Cardiac muscle cell (in vitro differentiated cells and primary cell): Measurements from ENCODE around the gene REPS2. TPM values are rescaled to one million over a fixed set of nuclear protein-coding genes. Genes with fewer than 3 reads are reported as not detected.

Experiments used
- DNase-seq, 2 donors: peaks; one replicate each; pipeline versions ENCODE4 v3.0.0 to v3.0.0-alpha.2; 2010 to 2017; ENCODE audit warnings: low read depth in 1 of 2, low spot score in 1 of 2
- H3K27ac ChIP-seq: fragments of 200-600 bp; sonication (generic); 2 replicates; pipeline ENCODE4 v1.5.1; 2016
- H3K27me3 ChIP-seq: fragments of 200-600 bp; sonication (generic); 2 replicates; pipeline ENCODE4 v1.6.0; 2016; ENCODE audit warnings: control low read depth
- H3K36me3 ChIP-seq: fragments of 200-600 bp; sonication (generic); 2 replicates; pipeline ENCODE4 v1.5.1; 2016; ENCODE audit warnings: control low read depth
- H3K4me1 ChIP-seq: fragments of 200-600 bp; sonication (generic); 2 replicates; pipeline ENCODE4 v1.8.1; 2017; ENCODE audit warnings: low read depth, mild to moderate bottlenecking, mixed run types
- H3K4me3 ChIP-seq: fragments of 200-600 bp; sonication (generic); 2 replicates; pipeline ENCODE4 v1.5.1; 2016; ENCODE audit warnings: mild to moderate bottlenecking
- H3K9me3 ChIP-seq: fragments of 200-600 bp; sonication (generic); 2 replicates; pipeline ENCODE4 v1.5.1; 2017; ENCODE audit warnings: low read depth, mild to moderate bottlenecking, control low read depth
- polyA plus RNA-seq: library from polyadenylated mRNA; unstranded; fragments of >200 nt; fragmentation: Nextera tagmentation; extraction: Ambion mirVana; gene quantifications from 2 replicates; pipeline ENCODE4 v1.2.1, GENCODE V29; 2016
- total RNA-seq: library from RNA; depleted of rRNA; stranded (reverse); fragments of >200 nt; gene quantifications from 2 replicates; pipeline ENCODE4 v1.2.3, GENCODE V29; 2016
- TF ChIP-seq, protein P1 (sequence below): IDR thresholded peaks from 2 replicates; pipeline ENCODE4 v1.5.1; 2012; ENCODE audit warnings: low read depth, mild to moderate bottlenecking, low read length

The REPS2 gene
- total and polyA plus RNA-seq, 2 experiments from 2014 or later, result 6.0 to 9.1 TPM

DNA sequence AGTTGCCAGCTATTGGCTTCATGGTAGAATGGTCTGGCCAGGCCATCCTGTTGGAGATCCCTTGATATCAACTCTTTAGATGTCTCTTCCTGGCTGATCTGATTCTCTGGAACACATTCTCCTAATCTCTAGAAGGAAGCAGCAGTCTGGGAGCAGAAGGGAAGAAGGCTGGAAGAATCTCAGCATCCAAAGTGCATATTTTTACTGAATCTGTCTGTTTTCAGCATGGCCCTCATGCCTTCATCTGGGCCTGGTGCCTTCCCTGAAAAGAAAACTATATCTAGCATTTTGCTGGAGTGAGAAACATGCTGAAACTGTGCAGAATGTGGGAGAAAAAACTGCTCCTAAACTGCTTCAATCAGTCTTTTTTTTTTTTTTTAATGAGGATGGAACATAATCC lies 148.7 kb downstream of the REPS2 start:
- Histone ChIP-seq H3K36me3 (no peaks in the 10 kb centered on the region), H3K4me1 (no peaks in the 10 kb centered on the region), H3K9me3 (no peaks in the 10 kb centered on the region), H3K4me3 (no peak overlapping the region), H3K27ac (no peak overlapping the region), H3K27me3 (no peaks in the 10 kb centered on the region)
- no peak for DNase-seq
- TF ChIP-seq, protein P1, sequence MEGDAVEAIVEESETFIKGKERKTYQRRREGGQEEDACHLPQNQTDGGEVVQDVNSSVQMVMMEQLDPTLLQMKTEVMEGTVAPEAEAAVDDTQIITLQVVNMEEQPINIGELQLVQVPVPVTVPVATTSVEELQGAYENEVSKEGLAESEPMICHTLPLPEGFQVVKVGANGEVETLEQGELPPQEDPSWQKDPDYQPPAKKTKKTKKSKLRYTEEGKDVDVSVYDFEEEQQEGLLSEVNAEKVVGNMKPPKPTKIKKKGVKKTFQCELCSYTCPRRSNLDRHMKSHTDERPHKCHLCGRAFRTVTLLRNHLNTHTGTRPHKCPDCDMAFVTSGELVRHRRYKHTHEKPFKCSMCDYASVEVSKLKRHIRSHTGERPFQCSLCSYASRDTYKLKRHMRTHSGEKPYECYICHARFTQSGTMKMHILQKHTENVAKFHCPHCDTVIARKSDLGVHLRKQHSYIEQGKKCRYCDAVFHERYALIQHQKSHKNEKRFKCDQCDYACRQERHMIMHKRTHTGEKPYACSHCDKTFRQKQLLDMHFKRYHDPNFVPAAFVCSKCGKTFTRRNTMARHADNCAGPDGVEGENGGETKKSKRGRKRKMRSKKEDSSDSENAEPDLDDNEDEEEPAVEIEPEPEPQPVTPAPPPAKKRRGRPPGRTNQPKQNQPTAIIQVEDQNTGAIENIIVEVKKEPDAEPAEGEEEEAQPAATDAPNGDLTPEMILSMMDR, result no peak

DNA sequence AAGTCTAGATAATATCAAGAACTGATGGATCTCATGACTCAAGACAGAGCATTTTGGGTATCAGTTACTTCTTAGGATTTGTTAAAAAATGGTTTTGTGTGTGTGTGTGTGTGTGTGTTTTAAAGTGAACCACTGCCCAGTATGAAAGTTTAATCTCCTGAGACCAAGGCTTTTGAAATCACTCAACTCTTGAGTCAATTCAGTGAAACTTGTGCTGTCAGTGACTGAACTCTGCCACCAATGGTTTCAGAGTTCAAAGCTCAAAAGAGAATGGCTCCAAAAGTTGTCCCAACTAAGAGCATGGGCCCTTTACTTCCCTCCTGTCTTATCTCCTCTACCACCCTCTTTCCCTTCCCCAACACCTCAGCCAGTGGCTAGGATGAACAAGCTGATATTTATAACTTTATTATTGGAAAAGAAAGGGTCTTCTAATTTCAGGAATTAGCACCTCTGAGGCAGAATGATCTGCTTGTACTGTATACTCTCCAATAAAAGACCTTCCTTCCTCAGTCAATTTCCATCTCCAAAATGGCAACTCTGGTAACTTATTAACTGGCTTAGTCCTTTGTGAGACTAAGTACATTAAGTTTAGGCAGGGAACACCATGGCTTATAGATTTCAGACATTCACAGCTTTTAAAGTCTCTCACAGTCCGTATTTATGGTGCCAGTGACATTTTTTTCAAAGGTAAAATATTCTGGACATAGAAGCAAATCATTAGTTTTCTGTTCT lies 152.2 kb downstream of the REPS2 start:
- Histone ChIP-seq H3K9me3 (no peaks in the 10 kb centered on the region), H3K27me3 (no peaks in the 10 kb centered on the region), H3K27ac (no peak overlapping the region), H3K4me1 (no peaks in the 10 kb centered on the region), H3K4me3 (no peak overlapping the region), H3K36me3 (no peaks in the 10 kb centered on the region)
- no peak for DNase-seq
- TF ChIP-seq, protein P1, result no peak

DNA sequence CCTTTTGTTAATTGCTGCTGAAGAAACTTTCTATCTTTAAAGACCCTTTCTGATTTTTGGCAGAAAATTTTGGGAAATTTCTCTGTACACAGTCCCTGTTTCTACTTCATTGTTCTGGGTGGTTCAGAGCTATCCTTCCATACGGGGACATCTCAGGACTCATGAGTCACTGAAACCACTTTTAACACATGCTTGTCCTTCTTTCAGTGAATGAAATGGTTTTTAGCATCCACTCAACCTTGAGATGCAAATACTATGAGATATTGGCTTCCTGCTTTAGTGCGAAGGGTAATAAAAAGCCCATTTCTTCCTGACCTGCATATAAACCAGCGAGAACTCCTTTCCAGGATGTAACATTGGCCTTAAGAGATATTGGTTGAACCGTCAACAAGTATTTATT lies 158.0 kb downstream of the REPS2 start:
- no peak overlapping the region for H3K4me3 ChIP-seq
- H3K27me3 ChIP-seq, result no peaks in the 10 kb centered on the region
- no peaks in the 10 kb centered on the region for H3K36me3 ChIP-seq
- DNase-seq, result no peak
- H3K27ac ChIP-seq, result no peak overlapping the region
- no peaks in the 10 kb centered on the region for H3K9me3 ChIP-seq
- peaks cover 4% of the 10 kb centered on the region for H3K4me1 ChIP-seq
- TF ChIP-seq, protein P1, result no peak

DNA sequence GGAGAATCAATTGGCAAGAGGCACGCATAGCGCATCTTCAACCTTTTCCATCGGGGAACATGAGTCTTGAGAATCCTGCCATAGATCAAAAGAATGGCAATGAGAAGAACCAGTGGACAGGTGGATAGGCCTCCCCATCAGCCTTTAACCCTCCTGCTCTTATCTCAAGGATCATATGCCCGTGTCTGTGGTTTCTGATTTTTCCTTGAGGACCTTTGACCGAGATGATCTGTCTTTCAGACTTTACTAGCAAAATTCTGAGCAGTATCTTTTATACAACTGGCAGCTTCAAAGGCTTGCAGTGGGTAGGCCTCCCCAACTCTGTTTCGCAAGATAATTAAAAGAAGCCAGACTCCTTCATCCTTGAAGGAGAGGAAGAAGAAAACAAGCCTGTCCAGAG lies 174.4 kb downstream of the REPS2 start:
- Histone ChIP-seq H3K27ac (no peak overlapping the region), H3K27me3 (no peaks in the 10 kb centered on the region), H3K9me3 (no peaks in the 10 kb centered on the region), H3K4me3 (no peak overlapping the region), H3K36me3 (no peaks in the 10 kb centered on the region), H3K4me1 (peaks cover 5% of the 10 kb centered on the region)
- TF ChIP-seq, protein P1, result no peak
- DNase-seq, result no peak

DNA sequence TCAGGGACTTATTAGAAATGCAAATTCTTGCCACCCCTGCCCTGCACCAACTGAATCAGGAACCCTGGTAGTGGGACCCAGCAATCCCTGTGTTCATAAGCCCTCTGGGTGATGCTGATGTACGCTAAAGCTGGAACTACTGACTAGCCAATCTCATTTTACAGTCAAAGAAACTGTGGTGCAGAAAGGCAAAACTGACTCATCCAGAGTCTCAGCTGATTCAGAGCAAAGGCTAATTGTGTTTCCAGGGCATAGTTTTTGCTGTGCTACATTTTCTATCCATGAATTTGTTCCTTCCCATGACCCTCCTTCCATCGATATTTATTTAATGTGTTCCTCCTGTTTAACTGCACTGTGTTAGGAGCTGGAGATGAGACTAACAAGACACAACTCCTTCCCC lies 207.5 kb downstream of the REPS2 start:
- TF ChIP-seq, protein P1, result no peak
- H3K9me3 ChIP-seq, result no peaks in the 10 kb centered on the region
- DNase-seq, result no peak
- no peak overlapping the region for H3K27ac ChIP-seq
- no peaks in the 10 kb centered on the region for H3K4me1 ChIP-seq
- H3K36me3 ChIP-seq, result no peaks in the 10 kb centered on the region
- no peak overlapping the region for H3K4me3 ChIP-seq
- H3K27me3 ChIP-seq, result no peaks in the 10 kb centered on the region

DNA sequence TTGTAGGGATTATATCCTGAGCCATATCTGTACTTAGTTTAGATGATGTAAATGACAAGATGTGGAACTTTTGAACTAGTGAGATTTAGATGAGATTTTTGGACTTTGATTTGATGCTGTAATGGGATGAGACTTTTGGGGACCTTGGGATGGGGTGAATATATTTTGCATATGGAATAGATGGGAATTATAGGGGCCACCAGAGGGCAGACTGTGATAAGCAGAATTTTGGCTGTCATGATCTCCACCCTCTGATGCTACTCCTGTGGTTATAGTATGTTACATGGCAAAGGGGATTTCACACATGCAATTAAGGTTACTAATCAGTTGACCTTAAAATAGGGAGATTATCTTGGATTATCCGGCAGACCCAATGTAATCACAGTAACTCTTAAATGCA lies 214.5 kb downstream of the REPS2 start:
- Histone ChIP-seq H3K36me3 (no peaks in the 10 kb centered on the region), H3K9me3 (peaks cover 6% of the 10 kb centered on the region)
- no peak for DNase-seq

More for the DNA sequence above, 214.5 kb downstream of the REPS2 start:
- no peaks in the 10 kb centered on the region for H3K27me3 ChIP-seq
- H3K4me3 ChIP-seq, result no peak overlapping the region
- no peak overlapping the region for H3K27ac ChIP-seq
- no peaks in the 10 kb centered on the region for H3K4me1 ChIP-seq
- TF ChIP-seq, protein P1, result no peak
